ENCODE data around the gene ADAM12.

Gene ADAM12

GRCh38 chr10:126135941-126136595, 252.2 kb downstream of the ADAM12 start:
- no peak for DNase-seq

- DNase-seq = peak; percentile 33
These were observed 253.1 kb downstream of the ADAM12 start for GRCh38 chr10:126135177-126135576.

GRCh38 chr10:126133906-126134656, 254.2 kb downstream of the ADAM12 start:
- DNase-seq = peak; percentile 49

- no peak for DNase-seq
These were observed 255.1 kb downstream of the ADAM12 start for GRCh38 chr10:126133082-126133620.

- peak; percentile 20 for DNase-seq
These were observed 256.9 kb downstream of the ADAM12 start for GRCh38 chr10:126131341-126131740.

- peak; percentile 60 for DNase-seq
These were observed 258.0 kb downstream of the ADAM12 start for GRCh38 chr10:126130271-126130710.

GRCh38 chr10:126129026-126129425, 259.3 kb downstream of the ADAM12 start:
- DNase-seq = no peak

- DNase-seq = no peak
These were observed 259.7 kb downstream of the ADAM12 start for GRCh38 chr10:126128581-126128980.

- DNase-seq = no peak
These were observed 260.7 kb downstream of the ADAM12 start for GRCh38 chr10:126127481-126128029.

- DNase-seq = no peak
These were observed 261.4 kb downstream of the ADAM12 start for GRCh38 chr10:126126866-126127265.

- no peak for DNase-seq
These were observed 262.3 kb downstream of the ADAM12 start for GRCh38 chr10:126126023-126126422.

- peak; percentile 92 for DNase-seq
These were observed 263.5 kb downstream of the ADAM12 start for GRCh38 chr10:126124668-126125349.

- DNase-seq = no peak
These were observed 264.2 kb downstream of the ADAM12 start for GRCh38 chr10:126124046-126124445.

GRCh38 chr10:126123466-126123865, 264.8 kb downstream of the ADAM12 start:
- DNase-seq = no peak

GRCh38 chr10:126122881-126123280, 265.4 kb downstream of the ADAM12 start:
- DNase-seq = no peak

GRCh38 chr10:126119599-126119998, 268.7 kb downstream of the ADAM12 start:
- DNase-seq = no peak

- DNase-seq = no peak
These were observed 269.8 kb downstream of the ADAM12 start for GRCh38 chr10:126118476-126118875.

- DNase-seq = no peak
These were observed 271.1 kb downstream of the ADAM12 start for GRCh38 chr10:126117196-126117595.

- no peak for DNase-seq
These were observed 272.4 kb downstream of the ADAM12 start for GRCh38 chr10:126115886-126116285.

GRCh38 chr10:126114884-126115555, 273.3 kb downstream of the ADAM12 start:
- DNase-seq = no peak

- DNase-seq = no peak
These were observed 276.8 kb downstream of the ADAM12 start for GRCh38 chr10:126111516-126111915.

GRCh38 chr10:126110489-126111180, 277.6 kb downstream of the ADAM12 start:
- DNase-seq = peak; percentile 50
